GM11168 (cell line): ENCODE measurements around the gene SRRM2.

ENCODE experiments used
- in situ Hi-C: fragments of 300-500 bp; cut with MboI; formaldehyde crosslinking; loops from one replicate; pipeline ENCODE4 v1.12.0; 2022; ENCODE audit warnings: low sequenced_read_pairs; ENCODE audit not compliant: unreplicated experiment

The SRRM2 gene

GRCh38 chr16:2737895-2738418 is 14.5 kb upstream of the SRRM2 start:
- in situ Hi-C loops: no loop called here

- in situ Hi-C loops: no loop called here
Observed at GRCh38 chr16:2738615-2739014, 13.8 kb upstream of the SRRM2 start.

GRCh38 chr16:2739625-2740430 is 12.6 kb upstream of the SRRM2 start:
- in situ Hi-C loops: no loop called here

- in situ Hi-C loops: no loop called here
Observed at GRCh38 chr16:2740476-2740875, 12.0 kb upstream of the SRRM2 start.

- in situ Hi-C loops: no loop called here
Observed at GRCh38 chr16:2741168-2741567, 11.3 kb upstream of the SRRM2 start.

GRCh38 chr16:2742323-2743006 is 10.0 kb upstream of the SRRM2 start:
- in situ Hi-C loops: no loop called here

- in situ Hi-C loops: no loop called here
Observed at GRCh38 chr16:2743007-2743810, 9.2 kb upstream of the SRRM2 start.

GRCh38 chr16:2744711-2745110 is 7.7 kb upstream of the SRRM2 start:
- in situ Hi-C loops: no loop called here

- in situ Hi-C loops: no loop called here
Observed at GRCh38 chr16:2745116-2745890, 7.1 kb upstream of the SRRM2 start.

- in situ Hi-C loops: no loop called here
Observed at GRCh38 chr16:2745961-2746360, 6.5 kb upstream of the SRRM2 start.

GRCh38 chr16:2748757-2749455 is 3.5 kb upstream of the SRRM2 start:
- in situ Hi-C loops: no loop called here

GRCh38 chr16:2749476-2749875 is 3.0 kb upstream of the SRRM2 start:
- in situ Hi-C loops: no loop called here

GRCh38 chr16:2749936-2750335 is 2.5 kb upstream of the SRRM2 start:
- in situ Hi-C loops: no loop called here

GRCh38 chr16:2751577-2752034 is 832 bp upstream of the SRRM2 start:
- in situ Hi-C loops: no loop called here

GRCh38 chr16:2752850-2753732 is 653 bp downstream of the SRRM2 start:
- in situ Hi-C loops: no loop called here

GRCh38 chr16:2753733-2754020 is 1.2 kb downstream of the SRRM2 start:
- in situ Hi-C loops: no loop called here

- in situ Hi-C loops: no loop called here
Observed at GRCh38 chr16:2755158-2755557, 2.7 kb downstream of the SRRM2 start.

- in situ Hi-C loops: no loop called here
Observed at GRCh38 chr16:2756288-2757015, 4.0 kb downstream of the SRRM2 start.
